Fibroblast of lung (primary cell): ENCODE results near the gene SRP9. TPM values are rescaled to one million over a fixed set of nuclear protein-coding genes. Genes with fewer than 3 reads are reported as not detected.
"Not testable (repeated sequence)": the region's sequence is repeated elsewhere in the genome, so short reads cannot be mapped to it uniquely, and the experiment has no call there.

ENCODE experiments used
- DNase-seq, 2 donors: peaks; one replicate each; pipeline versions ENCODE4 v3.0.0 to v3.0.0-alpha.2; 2010; ENCODE audit warnings: low read depth in 2 of 2
- H2AFZ ChIP-seq: 2 replicates; pipeline ENCODE4 v1.5.1; 2012; ENCODE audit warnings: low read length, control low read depth, inconsistent platforms
- H3K27ac ChIP-seq: 2 replicates; pipeline ENCODE4 v1.5.1; 2011; ENCODE audit warnings: low read length, control low read depth; ENCODE audit not compliant: insufficient read depth
- H3K27me3 ChIP-seq: 2 replicates; pipeline ENCODE4 v1.5.1; 2011; ENCODE audit warnings: mild to moderate bottlenecking, low read length; ENCODE audit not compliant: control insufficient read depth, insufficient read depth
- H3K36me3 ChIP-seq: 2 replicates; pipeline ENCODE4 v1.5.1; 2011; ENCODE audit warnings: low read length; ENCODE audit not compliant: control insufficient read depth, insufficient read depth
- H3K4me1 ChIP-seq: 2 replicates; pipeline ENCODE4 v1.5.1; 2011; ENCODE audit warnings: low read length; ENCODE audit not compliant: control insufficient read depth, insufficient read depth; ENCODE audit errors: extremely low read depth
- H3K4me2 ChIP-seq: 2 replicates; pipeline ENCODE4 v1.5.1; 2011; ENCODE audit warnings: low read length, control low read depth; ENCODE audit not compliant: insufficient read depth; ENCODE audit errors: extremely low read depth
- H3K4me3 ChIP-seq, 4 experiments: fragments of 200-600 bp in 1 of 4; sonication (generic) in 1 of 4; replicated peaks in 1 of 4; 2 replicates each; pipeline ENCODE4 v1.5.1; 2011 to 2016; ENCODE audit warnings: low read length in 4 of 4, low read depth in 3 of 4, mild to moderate bottlenecking in 3 of 4, control low read depth in 2 of 4, inconsistent platforms in 1 of 4, mixed read lengths in 1 of 4; ENCODE audit not compliant: insufficient read depth in 1 of 4; ENCODE audit errors: control extremely low read depth in 1 of 4
- H3K79me2 ChIP-seq: 2 replicates; pipeline ENCODE4 v1.5.1; 2012; ENCODE audit warnings: mild to moderate bottlenecking, low read length, inconsistent platforms; ENCODE audit not compliant: control insufficient read depth, insufficient read depth
- H3K9ac ChIP-seq: 2 replicates; pipeline ENCODE4 v1.5.1; 2011; ENCODE audit warnings: mild to moderate bottlenecking, low read length, control low read depth; ENCODE audit not compliant: insufficient read depth
- H3K9me3 ChIP-seq: 2 replicates; pipeline ENCODE4 v1.5.1; 2012; ENCODE audit warnings: low read depth, low read length; ENCODE audit not compliant: control insufficient read depth, insufficient read depth
- H4K20me1 ChIP-seq: 2 replicates; pipeline ENCODE4 v1.5.1; 2011; ENCODE audit warnings: low read length; ENCODE audit not compliant: control insufficient read depth, insufficient read depth; ENCODE audit errors: extremely low read depth
- CTCF ChIP-seq, 2 donors: IDR thresholded peaks in 1 of 2; conservative IDR thresholded peaks in 1 of 2; 1 replicate in 1 of 2; 2 replicates in 1 of 2; pipeline ENCODE4 v1.5.1; 2011 to 2012; ENCODE audit warnings: low read length in 2 of 2, control low read depth in 1 of 2, inconsistent platforms in 1 of 2, low read depth in 1 of 2, mild to moderate bottlenecking in 1 of 2
- EZH2 ChIP-seq: IDR thresholded peaks from 2 replicates; pipeline ENCODE4 v1.5.1; 2012; ENCODE audit warnings: low read length, control low read depth, mild to moderate bottlenecking; ENCODE audit errors: missing control alignments
- polyA plus RNA-seq, 2 donors: library from polyadenylated mRNA; depleted of rRNA in 1 of 2; stranded (reverse) in 1 of 2; unstranded in 1 of 2; fragments of >200 nt; gene quantifications; 2 replicates each; pipeline ENCODE4 v1.2.1, GENCODE V29; 2011 to 2012; ENCODE audit warnings: missing spikeins in 1 of 2
- total RNA-seq: library from RNA; depleted of rRNA; stranded (reverse); fragments of >200 nt; gene quantifications from 2 replicates; pipeline ENCODE4 v1.2.1, GENCODE V29; 2014

Gene SRP9
- total and polyA plus RNA-seq, 2 donors (not counting 1 experiment from before 2014, with no cell fraction given), result 202 to 442 TPM

GRCh38 chr1:225835856-225836255 lies 58.2 kb downstream of the SRP9 start:
- Histone ChIP-seq H4K20me1 (no peaks in the 10 kb centered on the region), H3K27ac (no peak overlapping the region), H3K4me1 (no peaks in the 10 kb centered on the region), H3K4me2 (no peak overlapping the region), H3K9me3 (no peaks in the 10 kb centered on the region), H3K79me2 (no peaks in the 10 kb centered on the region), H3K9ac (no peak overlapping the region), H3K4me3 (no peak overlapping the region), H2AFZ (no peak overlapping the region), H3K36me3 (no peaks in the 10 kb centered on the region), H3K27me3 (no peaks in the 10 kb centered on the region)
- TF ChIP-seq CTCF (conservative IDR thresholded peaks at IDR 0.05 in 1 of 2, IDR thresholded peaks at IDR 0.05 in 1 of 2; ENCODE audit: low read depth in 1 of 2, low read length in 2 of 2) (no peak), EZH2 (no peak)
- DNase-seq, result peak; percentile 22 to 79

- H3K9ac ChIP-seq, H3K79me2 ChIP-seq, H2AFZ ChIP-seq, H4K20me1 ChIP-seq, H3K4me3 ChIP-seq, H3K36me3 ChIP-seq, H3K9me3 ChIP-seq, H3K4me1 ChIP-seq, H3K27ac ChIP-seq, DNase-seq, H3K27me3 ChIP-seq, H3K4me2 ChIP-seq: not testable (repeated sequence)
These were observed 58.7 kb downstream of the SRP9 start for GRCh38 chr1:225836296-225836695.

DNA sequence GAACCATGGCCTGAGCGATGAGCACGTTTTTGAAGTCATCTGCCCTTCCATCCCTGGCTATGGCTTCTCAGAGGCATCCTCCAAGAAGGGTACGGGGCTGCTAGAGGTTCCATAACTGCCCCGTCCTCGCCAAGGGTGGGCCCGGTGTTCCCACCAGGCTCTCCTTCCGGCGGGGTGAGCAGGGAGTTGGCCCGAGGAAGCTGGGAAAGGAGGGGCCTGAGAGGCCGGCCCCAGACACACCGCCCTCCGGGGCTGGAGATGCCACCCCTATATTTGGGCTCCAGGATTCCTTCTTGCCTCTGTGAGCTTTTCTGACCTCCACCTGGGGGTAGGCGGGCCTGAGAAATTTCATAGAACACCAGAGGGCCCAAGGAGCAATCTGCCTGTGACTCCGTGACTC lies 61.2 kb downstream of the SRP9 start:
- peaks cover 4% of the 10 kb centered on the region for H3K36me3 ChIP-seq
- H3K9me3 ChIP-seq, result no peaks in the 10 kb centered on the region
- no peaks in the 10 kb centered on the region for H3K4me1 ChIP-seq
- H4K20me1 ChIP-seq, result no peaks in the 10 kb centered on the region
- no peak overlapping the region for H3K27ac ChIP-seq
- H3K79me2 ChIP-seq, result no peaks in the 10 kb centered on the region
- H3K27me3 ChIP-seq, result no peaks in the 10 kb centered on the region
- H3K4me3 ChIP-seq, result no peak overlapping the region
- no peak overlapping the region for H3K9ac ChIP-seq
- TF ChIP-seq EZH2 (no peak), CTCF (conservative IDR thresholded peaks at IDR 0.05 in 1 of 2, IDR thresholded peaks at IDR 0.05 in 1 of 2; ENCODE audit: low read depth in 1 of 2, low read length in 2 of 2) (no peak)
- no peak overlapping the region for H3K4me2 ChIP-seq
- no peak overlapping the region for H2AFZ ChIP-seq
- DNase-seq, result no peak

Other genes with a start within 250 kb of the SRP9 start
- gene ENAH, start 124.7 kb upstream of the SRP9 start, total RNA-seq, result 85.0 and 93.7 TPM in 2 replicates
- gene ENAH, start 124.7 kb upstream of the SRP9 start, polyA plus RNA-seq, result 153 and 210 TPM in 2 replicates
- 42.1 and 44.3 TPM in 2 replicates for gene EPHX1, start 32.3 kb downstream of the SRP9 start, total RNA-seq
- 39.1 and 57.8 TPM in 2 replicates for gene EPHX1, start 32.3 kb downstream of the SRP9 start, polyA plus RNA-seq
- gene TMEM63A, start 104.6 kb downstream of the SRP9 start, total RNA-seq, result 16.2 and 24.1 TPM in 2 replicates
- gene TMEM63A, start 104.6 kb downstream of the SRP9 start, polyA plus RNA-seq, result 14.1 and 14.5 TPM in 2 replicates
- 0.26 TPM in 1 of 2 replicates, not detected in the other for gene LEFTY1, start 111.3 kb downstream of the SRP9 start, total RNA-seq
- not detected in 2 replicates for gene LEFTY1, start 111.3 kb downstream of the SRP9 start, polyA plus RNA-seq
- 30.6 and 32.4 TPM in 2 replicates for gene PYCR2, start 146.4 kb downstream of the SRP9 start, total RNA-seq
- gene PYCR2, start 146.4 kb downstream of the SRP9 start, polyA plus RNA-seq, result 28.6 and 35.5 TPM in 2 replicates
- under 0.01 TPM in 1 of 2 replicates, not detected in the other for gene LEFTY2, start 163.4 kb downstream of the SRP9 start, total RNA-seq
- 0.05 TPM in 1 of 2 replicates, not detected in the other for gene LEFTY2, start 163.4 kb downstream of the SRP9 start, polyA plus RNA-seq
- 24.7 and 25.8 TPM in 2 replicates for gene SDE2, start 221.5 kb downstream of the SRP9 start, total RNA-seq
- 17.2 and 17.7 TPM in 2 replicates for gene SDE2, start 221.5 kb downstream of the SRP9 start, polyA plus RNA-seq